GM04503 (cell line): Measurements from ENCODE around the gene REV1.
"Not testable (repeated sequence)": the region's sequence is repeated elsewhere in the genome, so short reads cannot be mapped to it uniquely, and the experiment has no call there.

Experiments
- DNase-seq: peaks from one replicate; pipeline ENCODE4 v3.0.0-alpha.2; 2012; ENCODE audit warnings: low read depth

Gene REV1

GRCh38 chr2:99489761-99490622 is at the start of gene REV1:
TSS of gene REV1 (minus strand) at chr2:99490017. CDS start at chr2:99464975, 25,042 bp downstream.
- peak; percentile 69 for DNase-seq

GRCh38 chr2:99537910-99538485 is 48.2 kb upstream of the REV1 start:
- DNase-seq, result no peak

- no peak for DNase-seq
Observed at GRCh38 chr2:99524056-99524455, 34.2 kb upstream of the REV1 start.

GRCh38 chr2:99522157-99522556 is 32.3 kb upstream of the REV1 start:
- DNase-seq, result no peak

- no peak for DNase-seq
Observed at GRCh38 chr2:99520813-99521212, 31.0 kb upstream of the REV1 start.

GRCh38 chr2:99520195-99520594 is 30.4 kb upstream of the REV1 start:
- no peak for DNase-seq

GRCh38 chr2:99514357-99514756 is 24.5 kb upstream of the REV1 start:
- DNase-seq, result no peak

- no peak for DNase-seq
Observed at GRCh38 chr2:99512181-99512591, 22.4 kb upstream of the REV1 start.

GRCh38 chr2:99509387-99509786 is 19.6 kb upstream of the REV1 start:
- DNase-seq, result no peak

- no peak for DNase-seq
Observed at GRCh38 chr2:99507937-99508818, 18.4 kb upstream of the REV1 start.

GRCh38 chr2:99504844-99505584 is 15.2 kb upstream of the REV1 start:
- no peak for DNase-seq

- not testable (repeated sequence) for DNase-seq
Observed at GRCh38 chr2:99503662-99504416, 14.0 kb upstream of the REV1 start.

GRCh38 chr2:99496021-99496420 is 6.2 kb upstream of the REV1 start:
- no peak for DNase-seq

GRCh38 chr2:99495115-99495860 is 5.5 kb upstream of the REV1 start:
- no peak for DNase-seq

- no peak for DNase-seq
Observed at GRCh38 chr2:99492721-99493120, 2.9 kb upstream of the REV1 start.

- DNase-seq, result no peak
Observed at GRCh38 chr2:99490623-99491461, 1.0 kb upstream of the REV1 start.

- DNase-seq, result no peak
Observed at GRCh38 chr2:99489063-99489760, 605 bp downstream of the REV1 start.

- DNase-seq, result no peak
Observed at GRCh38 chr2:99488539-99489062, 1.2 kb downstream of the REV1 start.

- no peak for DNase-seq
Observed at GRCh38 chr2:99487906-99488305, 1.9 kb downstream of the REV1 start.
